ENCODE results near the gene TMIGD3. TPM values are rescaled to one million over a fixed set of nuclear protein-coding genes. Genes with fewer than 3 reads are reported as not detected.

TMIGD3 gene
- total RNA-seq, 2 donors from 2014 or later: 0.42 to 1.1 TPM

- intact Hi-C loops (cut with DNase I): no loop called here
- Histone ChIP-seq H3K4me3 (no peak overlapping the region), H3K27me3 (no peaks in the 10 kb centered on the region), H3K9me3 (no peaks in the 10 kb centered on the region), H3K9ac (ENCODE audit: low read depth in 2 of 2, low read length in 2 of 2) (no peak overlapping the region), H3K4me1 (no peaks in the 10 kb centered on the region), H3K36me3 (peaks cover 10% of the 10 kb centered on the region), H3K27ac (no peak overlapping the region)
- TF ChIP-seq CTCF (IDR thresholded peaks at IDR 0.05): no peak
- DNase-seq: no peak
These were observed 66.7 kb downstream of the TMIGD3 start for GRCh38 chr1:111436726-111437125.

Other genes with a start within 250 kb of the TMIGD3 start
- gene CHIA, start 212.8 kb downstream of the TMIGD3 start, total RNA-seq: not detected
- gene OVGP1, start 75.9 kb downstream of the TMIGD3 start, total RNA-seq: 1 to 10 TPM; 1.7 to 2.2 TPM
- 10 to 100 TPM; 19.9 to 42.0 TPM for gene WDR77, start 54.4 kb downstream of the TMIGD3 start, total RNA-seq
- gene ATP5PB, start 54.2 kb downstream of the TMIGD3 start, total RNA-seq: 100 to 1,000 TPM; 488 to 502 TPM
- gene C1orf162, start 29.6 kb downstream of the TMIGD3 start, total RNA-seq: 1 to 10 TPM; 2.8 to 3.3 TPM
- 1 to 10 TPM; 1.2 to 1.3 TPM for gene ADORA3, start within 50 bp of the TMIGD3 start, total RNA-seq
- 100 to 1,000 TPM in 1 of 2 donors, 10 to 100 TPM in 1; 83.9 to 146 TPM for gene RAP1A, start 116.2 kb upstream of the TMIGD3 start, total RNA-seq
- 1 to 10 TPM; 2.2 to 4.0 TPM for gene INKA2, start 235.8 kb upstream of the TMIGD3 start, total RNA-seq

All from colonic mucosa (tissue), 4 donors.